HEK293 (cell line): ENCODE results near the gene TEF.
A peak's percentile ranks its signal among the peaks of the same experiment; 100 is the strongest.

ENCODE experiments used
- KLF1 ChIP-seq: fragments of 450-650 bp; formaldehyde crosslinking; IDR thresholded peaks from 2 replicates; pipeline ENCODE4 v1.5.1; 2016; ENCODE audit warnings: missing biosample characterization, missing genetic modification characterization
- KLF16 ChIP-seq: fragments of 450-650 bp; formaldehyde crosslinking; IDR thresholded peaks from 2 replicates; pipeline ENCODE4 v1.5.1; 2017; ENCODE audit warnings: missing biosample characterization, missing genetic modification characterization
- MYNN ChIP-seq: fragments of 450-650 bp; formaldehyde crosslinking; IDR thresholded peaks from 2 replicates; pipeline ENCODE4 v1.5.1; 2016; ENCODE audit warnings: missing biosample characterization, missing genetic modification characterization, borderline replicate concordance
- OVOL3 ChIP-seq: fragments of 450-650 bp; formaldehyde crosslinking; IDR thresholded peaks from 2 replicates; pipeline ENCODE4 v1.5.1; 2016; ENCODE audit warnings: missing biosample characterization, missing genetic modification characterization
- PRDM4 ChIP-seq: fragments of 450-650 bp; formaldehyde crosslinking; IDR thresholded peaks from 2 replicates; pipeline ENCODE4 v1.5.1; 2017; ENCODE audit warnings: missing biosample characterization, missing genetic modification characterization
- SCRT2 ChIP-seq: fragments of 450-650 bp; formaldehyde crosslinking; IDR thresholded peaks from 2 replicates; pipeline ENCODE4 v1.5.1; 2016; ENCODE audit warnings: missing biosample characterization, missing genetic modification characterization
- SP3 ChIP-seq: fragments of 450-650 bp; formaldehyde crosslinking; IDR thresholded peaks from 2 replicates; pipeline ENCODE4 v1.5.1; 2016; ENCODE audit warnings: missing biosample characterization, missing genetic modification characterization
- ZBTB1 ChIP-seq: fragments of 450-650 bp; formaldehyde crosslinking; IDR thresholded peaks from 2 replicates; pipeline ENCODE4 v1.5.1; 2016; ENCODE audit warnings: missing biosample characterization, missing genetic modification characterization
- ZBTB10 ChIP-seq: fragments of 450-650 bp; formaldehyde crosslinking; IDR thresholded peaks from 2 replicates; pipeline ENCODE4 v1.5.1; 2016; ENCODE audit warnings: missing biosample characterization, missing genetic modification characterization
- ZBTB21 ChIP-seq: fragments of 450-650 bp; formaldehyde crosslinking; IDR thresholded peaks from 2 replicates; pipeline ENCODE4 v1.5.1; 2017; ENCODE audit warnings: missing biosample characterization, missing genetic modification characterization
- ZBTB7A ChIP-seq: fragments of 450-650 bp; formaldehyde crosslinking; IDR thresholded peaks from 2 replicates; pipeline ENCODE4 v1.5.1; 2016; ENCODE audit warnings: low read depth, missing biosample characterization, missing genetic modification characterization
- ZBTB8A ChIP-seq: fragments of 450-650 bp; formaldehyde crosslinking; IDR thresholded peaks from 2 replicates; pipeline ENCODE4 v1.5.1; 2016; ENCODE audit warnings: missing biosample characterization, missing genetic modification characterization
- ZEB2 ChIP-seq: fragments of 450-650 bp; formaldehyde crosslinking; IDR thresholded peaks from 2 replicates; pipeline ENCODE4 v1.5.1; 2016; ENCODE audit warnings: missing biosample characterization, missing genetic modification characterization
- ZFHX2 ChIP-seq: fragments of 450-650 bp; formaldehyde crosslinking; conservative IDR thresholded peaks from 2 replicates; pipeline ENCODE4 v1.5.1; 2016; ENCODE audit warnings: missing biosample characterization, missing genetic modification characterization
- ZNF133 ChIP-seq: fragments of 450-650 bp; formaldehyde crosslinking; IDR thresholded peaks from 2 replicates; pipeline ENCODE4 v1.5.1; 2016; ENCODE audit warnings: missing biosample characterization, missing genetic modification characterization
- ZNF138 ChIP-seq: fragments of 450-650 bp; formaldehyde crosslinking; IDR thresholded peaks from 2 replicates; pipeline ENCODE4 v1.5.1; 2016; ENCODE audit warnings: missing biosample characterization, missing genetic modification characterization, borderline replicate concordance
- ZNF146 ChIP-seq: fragments of 450-650 bp; formaldehyde crosslinking; IDR thresholded peaks from 2 replicates; pipeline ENCODE4 v1.5.1; 2016; ENCODE audit warnings: missing biosample characterization, missing genetic modification characterization
- ZNF18 ChIP-seq: fragments of 450-650 bp; formaldehyde crosslinking; IDR thresholded peaks from 2 replicates; pipeline ENCODE4 v1.5.1; 2016; ENCODE audit warnings: missing biosample characterization, missing genetic modification characterization
- ZNF19 ChIP-seq: fragments of 450-650 bp; formaldehyde crosslinking; IDR thresholded peaks from 2 replicates; pipeline ENCODE4; 2016; ENCODE audit warnings: missing biosample characterization, missing genetic modification characterization, low read depth
- ZNF221 ChIP-seq: fragments of 450-650 bp; formaldehyde crosslinking; IDR thresholded peaks from 2 replicates; pipeline ENCODE4 v1.5.1; 2017; ENCODE audit warnings: missing biosample characterization, missing genetic modification characterization, borderline replicate concordance
- ZNF350 ChIP-seq: fragments of 450-650 bp; formaldehyde crosslinking; IDR thresholded peaks from 2 replicates; pipeline ENCODE4 v1.5.0; 2017; ENCODE audit warnings: missing biosample characterization, mild to moderate bottlenecking, missing genetic modification characterization
- ZNF362 ChIP-seq: fragments of 450-650 bp; formaldehyde crosslinking; IDR thresholded peaks from 2 replicates; pipeline ENCODE4 v1.5.1; 2016; ENCODE audit warnings: missing biosample characterization, missing genetic modification characterization
- ZNF398 ChIP-seq: fragments of 450-650 bp; formaldehyde crosslinking; IDR thresholded peaks from 2 replicates; pipeline ENCODE4 v1.5.1; 2017; ENCODE audit warnings: missing biosample characterization, missing genetic modification characterization
- ZNF514 ChIP-seq: fragments of 450-650 bp; formaldehyde crosslinking; IDR thresholded peaks from 2 replicates; pipeline ENCODE4 v1.5.1; 2016; ENCODE audit warnings: missing biosample characterization, missing genetic modification characterization
- ZNF621 ChIP-seq: fragments of 450-650 bp; formaldehyde crosslinking; IDR thresholded peaks from 2 replicates; pipeline ENCODE4 v1.5.1; 2017; ENCODE audit warnings: missing biosample characterization, missing genetic modification characterization
- ZNF768 ChIP-seq: fragments of 450-650 bp; formaldehyde crosslinking; IDR thresholded peaks from 2 replicates; pipeline ENCODE4 v1.5.1; 2018; ENCODE audit warnings: missing biosample characterization, mild to moderate bottlenecking, missing genetic modification characterization
- ZSCAN5A ChIP-seq: fragments of 450-650 bp; formaldehyde crosslinking; IDR thresholded peaks from 2 replicates; pipeline ENCODE4 v1.5.1; 2016; ENCODE audit warnings: missing biosample characterization, missing genetic modification characterization

TEF gene

GRCh38 chr22:41446639-41447434, 65.1 kb downstream of the TEF start, which contains the start of gene TOB2 (continued):
- TF ChIP-seq ZNF146 (peak; percentile 70; the same call in 1 of the 2 replicates), SCRT2 (0 out of 2 replicates have a peak, but pooled peaks have one; percentile 23), ZBTB7A (tag by site-specific recombination) (peak; percentile 98), ZSCAN5A (tag by site-specific recombination) (peak; percentile 98), PRDM4 (tag by site-specific recombination) (peak; percentile 87), ZBTB21 (tag by site-specific recombination) (peak; percentile 89), ZNF221 (tag by site-specific recombination) (no peak), KLF16 (tag by site-specific recombination) (peak; percentile 100), SP3 (tag by site-specific recombination) (peak; percentile 99), ZNF18 (tag by site-specific recombination) (peak; percentile 65), ZNF138 (no peak), ZBTB10 (tag by site-specific recombination) (peak; percentile 98), ZNF621 (tag by site-specific recombination) (no peak), OVOL3 (peak; percentile 36; the same call in 1 of the 2 replicates), ZNF398 (tag by site-specific recombination) (peak; percentile 78), ZNF514 (tag by site-specific recombination) (no peak), ZNF19 (tag by site-specific recombination) (no peak), KLF1 (peak; percentile 97), ZEB2 (tag by site-specific recombination) (peak; percentile 98), ZNF350 (tag by site-specific recombination) (no peak), ZNF133 (tag by site-specific recombination) (no peak), MYNN (peak; percentile 65; the same call in 1 of the 2 replicates), ZBTB8A (tag by site-specific recombination) (peak; percentile 89), ZNF768 (tag by site-specific recombination) (peak; percentile 94; the same call in 1 of the 2 replicates), ZBTB1 (tag by site-specific recombination) (peak; percentile 96), ZFHX2 (tag by site-specific recombination) (peak; percentile 83), ZNF362 (tag by site-specific recombination) (peak; percentile 46; the same call in 1 of the 2 replicates)
